GM12875 (cell line): ENCODE results near the gene C5AR2.
"Not testable (repeated sequence)": the region's sequence is repeated elsewhere in the genome, so short reads cannot be mapped to it uniquely, and the experiment has no call there.

Source experiments
- H3K4me3 ChIP-seq: one replicate; pipeline ENCODE4 v1.5.1; 2011; ENCODE audit warnings: low read depth, low read length, control low read depth
- CTCF ChIP-seq: IDR thresholded peaks from 2 replicates; pipeline ENCODE4 v1.5.1; 2011; ENCODE audit warnings: low read depth, mild to moderate bottlenecking, control low read depth, inconsistent platforms, low read length, moderate library complexity, borderline replicate concordance; ENCODE audit not compliant: insufficient read depth

The C5AR2 gene

GRCh38 chr19:47331931-47332547 lies at the start of gene C5AR2:
Gene C5AR2, plus strand, starts transcription at chr19:47332175. Its CDS starts 8,625 bp downstream, at chr19:47340800.
- no peak for TF ChIP-seq CTCF
- no peak within 1 kb of the TSS for H3K4me3 ChIP-seq

- no peak overlapping the region for H3K4me3 ChIP-seq
- no peak for TF ChIP-seq CTCF
Observed at GRCh38 chr19:47283405-47284059, 48.4 kb upstream of the C5AR2 start.

GRCh38 chr19:47284324-47284899 lies 47.6 kb upstream of the C5AR2 start:
- peak; percentile 74 for TF ChIP-seq CTCF
- H3K4me3 ChIP-seq, result no peak overlapping the region

- TF ChIP-seq CTCF, result peak; percentile 61; the same call in 1 of the 2 replicates
- no peak overlapping the region for H3K4me3 ChIP-seq
Observed at GRCh38 chr19:47296036-47296435, 35.9 kb upstream of the C5AR2 start.

GRCh38 chr19:47300867-47301266 lies 31.1 kb upstream of the C5AR2 start:
- not testable (repeated sequence) for H3K4me3 ChIP-seq

- TF ChIP-seq CTCF, result no peak
- H3K4me3 ChIP-seq, result no peak overlapping the region
Observed at GRCh38 chr19:47302249-47302648, 29.7 kb upstream of the C5AR2 start.

- no peak for TF ChIP-seq CTCF
- H3K4me3 ChIP-seq, result no peak overlapping the region
Observed at GRCh38 chr19:47303966-47304365, 28.0 kb upstream of the C5AR2 start.
